RCC 7860 (cell line): ENCODE results near the gene CDK19.
"Not testable (repeated sequence)": the region's sequence is repeated elsewhere in the genome, so short reads cannot be mapped to it uniquely, and the experiment has no call there.

Source experiments
- DNase-seq: peaks from one replicate; pipeline ENCODE4 v3.0.0-alpha.2; 2015; ENCODE audit warnings: low spot score
- FAIRE-seq: peaks from 2 replicates; lab custom pipeline; 2012; peaks lifted over from hg19 to GRCh38; lab: Jason Lieb, UNC

CDK19 gene

GRCh38 chr6:110814102-110815014 is 911 bp downstream of the CDK19 start:
- FAIRE-seq (no peak), DNase-seq (no peak)

GRCh38 chr6:110813338-110814101 is 1.7 kb downstream of the CDK19 start:
- FAIRE-seq = no peak
- no peak for DNase-seq

GRCh38 chr6:110812719-110813118 is 2.5 kb downstream of the CDK19 start:
- DNase-seq = no peak
- no peak for FAIRE-seq

- FAIRE-seq (no peak), DNase-seq (no peak)
Observed at GRCh38 chr6:110810896-110811586, 4.2 kb downstream of the CDK19 start.

GRCh38 chr6:110809792-110810191 is 5.5 kb downstream of the CDK19 start:
- no peak for DNase-seq
- no peak for FAIRE-seq

GRCh38 chr6:110802175-110802574 is 13.1 kb downstream of the CDK19 start:
- DNase-seq, FAIRE-seq: not testable (repeated sequence)

GRCh38 chr6:110800839-110801196 is 14.5 kb downstream of the CDK19 start:
- DNase-seq (no peak), FAIRE-seq (no peak)

GRCh38 chr6:110800196-110800838 is 15.0 kb downstream of the CDK19 start:
- FAIRE-seq = no peak
- no peak for DNase-seq

- DNase-seq (no peak), FAIRE-seq (no peak)
Observed at GRCh38 chr6:110799655-110800054, 15.6 kb downstream of the CDK19 start.

- DNase-seq = no peak
- FAIRE-seq = no peak
Observed at GRCh38 chr6:110799189-110799588, 16.1 kb downstream of the CDK19 start.

- DNase-seq (no peak), FAIRE-seq (no peak)
Observed at GRCh38 chr6:110795271-110795670, 20.0 kb downstream of the CDK19 start.

- DNase-seq = no peak
- no peak for FAIRE-seq
Observed at GRCh38 chr6:110786696-110787095, 28.6 kb downstream of the CDK19 start.

GRCh38 chr6:110786271-110786670 is 29.0 kb downstream of the CDK19 start:
- DNase-seq (no peak), FAIRE-seq (no peak)

- DNase-seq (no peak), FAIRE-seq (no peak)
Observed at GRCh38 chr6:110784610-110784979, 30.7 kb downstream of the CDK19 start.

- DNase-seq (no peak), FAIRE-seq (no peak)
Observed at GRCh38 chr6:110781522-110782214, 33.6 kb downstream of the CDK19 start.

GRCh38 chr6:110778333-110778732 is 36.9 kb downstream of the CDK19 start:
- FAIRE-seq = no peak
- DNase-seq = no peak

GRCh38 chr6:110777636-110778035 is 37.6 kb downstream of the CDK19 start:
- DNase-seq (no peak), FAIRE-seq (no peak)

- no peak for FAIRE-seq
- no peak for DNase-seq
Observed at GRCh38 chr6:110776413-110776812, 38.9 kb downstream of the CDK19 start.

- FAIRE-seq (no peak), DNase-seq (no peak)
Observed at GRCh38 chr6:110769923-110770322, 45.3 kb downstream of the CDK19 start.

GRCh38 chr6:110768057-110768456 is 47.2 kb downstream of the CDK19 start:
- FAIRE-seq (no peak), DNase-seq (no peak)
